Measurements from ENCODE around the gene EFNA5.

DNA sequence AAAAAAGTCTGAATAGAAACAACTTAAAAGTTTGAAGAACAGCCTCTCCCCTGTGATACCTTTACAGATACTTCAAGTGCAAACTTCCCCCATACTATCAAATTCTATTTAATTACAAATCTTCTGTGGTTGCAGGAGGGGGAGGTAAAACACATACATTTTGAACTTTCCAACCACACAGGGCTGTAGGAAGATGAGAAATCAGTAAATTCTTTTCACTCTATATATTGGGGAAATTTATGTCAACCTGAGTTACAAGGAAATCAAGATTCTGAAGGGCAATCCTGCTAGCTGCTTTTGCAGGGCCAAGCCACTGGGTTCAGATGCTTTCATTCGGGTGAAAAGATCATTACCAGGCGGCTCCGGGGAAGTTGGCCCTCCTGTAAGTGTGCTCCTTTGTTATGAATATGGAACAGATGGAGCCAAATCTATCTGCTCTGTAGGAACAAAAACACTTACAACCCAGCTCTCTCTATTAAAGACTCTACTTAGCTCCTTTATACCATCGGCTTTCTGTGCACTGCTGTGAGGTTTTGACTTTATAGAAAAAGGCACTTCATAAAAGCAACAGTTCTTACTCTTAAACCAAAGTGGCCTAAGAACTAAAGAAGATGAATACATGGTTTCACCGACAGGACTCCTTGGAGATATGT lies 269.1 kb downstream of the EFNA5 start:
- TF ChIP-seq PAX5 (IDR thresholded peaks at IDR 0.05; ENCODE audit: insufficient read depth, low read length, severe bottlenecking), result no peak
- no peak for TF ChIP-seq TAF1 (IDR thresholded peaks at IDR 0.05; ENCODE audit: low read depth, low read length)
- TF ChIP-seq POLR2A (IDR thresholded peaks at IDR 0.05; ENCODE audit: low read depth, low read length), result no peak
- no peak for TF ChIP-seq SPI1 (IDR thresholded peaks at IDR 0.05; ENCODE audit: low read depth, low read length)
- no peak for TF ChIP-seq POLR2AphosphoS5 (IDR thresholded peaks at IDR 0.05; ENCODE audit: low read depth, low read length)
- no peak for TF ChIP-seq POU2F2 (IDR thresholded peaks at IDR 0.05; ENCODE audit: low read depth, low read length)
